Colonic mucosa (tissue), 4 donors: ENCODE results near the gene TENM3. TPM values are rescaled to one million over a fixed set of nuclear protein-coding genes. Genes with fewer than 3 reads are reported as not detected.

Experiments used
- DNase-seq: peaks from one replicate; pipeline ENCODE4 v3.0.0-alpha.2; 2020
- H3K27ac ChIP-seq: fragments of 200-600 bp; one replicate; pipeline ENCODE4 v1.8.0; 2021
- H3K27me3 ChIP-seq: fragments of 200-600 bp; one replicate; pipeline ENCODE4 v1.8.0; 2021
- H3K36me3 ChIP-seq: fragments of 200-600 bp; one replicate; pipeline ENCODE4 v1.8.0; 2021
- H3K4me1 ChIP-seq: fragments of 200-600 bp; one replicate; pipeline ENCODE4 v1.8.0; 2021; ENCODE audit warnings: mild to moderate bottlenecking
- H3K4me3 ChIP-seq: fragments of 200-600 bp; one replicate; pipeline ENCODE4 v1.8.0; 2021
- H3K9ac ChIP-seq, 2 donors: one replicate each; pipeline ENCODE4 v1.7.0; 2013; ENCODE audit warnings: control low read depth in 2 of 2, low read depth in 2 of 2, low read length in 2 of 2
- H3K9me3 ChIP-seq: fragments of 200-600 bp; one replicate; pipeline ENCODE4 v1.8.0; 2021
- CTCF ChIP-seq: fragments of 200-600 bp; IDR thresholded peaks from one replicate; pipeline ENCODE4 v1.8.0; 2022; ENCODE audit warnings: antibody characterized with exemption, mild to moderate bottlenecking
- intact Hi-C: fragments of 100-400 bp; cut with DNase I; formaldehyde crosslinking; loops from one replicate; pipeline ENCODE4 v1.14.1; 2022
- total RNA-seq, 2 donors: library from RNA; stranded (reverse); fragmentation: NEBNext Ultra II Directional in 1 of 2; extraction: Animal tissue kit (Norgen Biotek cat#: 25700) in 1 of 2; gene quantifications; one replicate each; pipeline ENCODE4 v1.2.1, GENCODE V29; 2021
- donor health status: healthy.
- donor health status: DM: no; HTN: no; CAD: no.
- donor health status: DM: no; HTN: no; CAD: no.

TENM3 gene
- total RNA-seq, 2 donors from 2014 or later, result 0.32 to 1.6 TPM

- TF ChIP-seq CTCF, result no peak
- Histone ChIP-seq H3K4me3 (no peak overlapping the region), H3K9ac (no peak overlapping the region), H3K4me1 (no peaks in the 10 kb centered on the region), H3K27ac (no peak overlapping the region), H3K36me3 (no peaks in the 10 kb centered on the region), H3K27me3 (no peaks in the 10 kb centered on the region), H3K9me3 (no peaks in the 10 kb centered on the region)
- DNase-seq, result no peak
- intact Hi-C loops, result loop anchor here (10.0 kb wide), 1 partner anchor 465 kb away; no protein-coding TSS in a partner anchor
These were observed 556.5 kb downstream of the TENM3 start for GRCh38 chr4:182799515-182800215.

- Histone ChIP-seq H3K27me3 (no peaks in the 10 kb centered on the region), H3K4me1 (no peaks in the 10 kb centered on the region), H3K4me3 (no peak overlapping the region), H3K27ac (no peak overlapping the region), H3K9me3 (no peaks in the 10 kb centered on the region), H3K9ac (no peak overlapping the region), H3K36me3 (no peaks in the 10 kb centered on the region)
- intact Hi-C loops, result loop anchor here (10.0 kb wide), 1 partner anchor 465 kb away; no protein-coding TSS in a partner anchor
- no peak for DNase-seq
- TF ChIP-seq CTCF, result no peak
These were observed 557.0 kb downstream of the TENM3 start for GRCh38 chr4:182800216-182800515.

- no peak for DNase-seq
- intact Hi-C loops, result loop anchor here (10.0 kb wide), 1 partner anchor 463 kb away; no protein-coding TSS in a partner anchor
- no peak for TF ChIP-seq CTCF
- Histone ChIP-seq H3K4me1 (no peaks in the 10 kb centered on the region), H3K27ac (no peak overlapping the region), H3K4me3 (no peak overlapping the region), H3K27me3 (no peaks in the 10 kb centered on the region), H3K9me3 (no peaks in the 10 kb centered on the region), H3K9ac (no peak overlapping the region), H3K36me3 (no peaks in the 10 kb centered on the region)
These were observed 558.4 kb downstream of the TENM3 start for GRCh38 chr4:182801636-182802035.

- DNase-seq, result no peak
- Histone ChIP-seq H3K9me3 (no peaks in the 10 kb centered on the region), H3K4me3 (no peak overlapping the region), H3K9ac (no peak overlapping the region), H3K27ac (no peak overlapping the region), H3K36me3 (no peaks in the 10 kb centered on the region), H3K27me3 (no peaks in the 10 kb centered on the region), H3K4me1 (no peaks in the 10 kb centered on the region)
- intact Hi-C loops, result loop anchor here (10.0 kb wide), 1 partner anchor 462 kb away; no protein-coding TSS in a partner anchor
- TF ChIP-seq CTCF, result no peak
These were observed 559.4 kb downstream of the TENM3 start for GRCh38 chr4:182802621-182803020.

- no peak for DNase-seq
- intact Hi-C loops, result loop anchor here (10.0 kb wide), 1 partner anchor 462 kb away; no protein-coding TSS in a partner anchor
These were observed 560.0 kb downstream of the TENM3 start for GRCh38 chr4:182803235-182803634.

More at GRCh38 chr4:182803235-182803634, 560.0 kb downstream of the TENM3 start:
- no peak overlapping the region for H3K4me3 ChIP-seq
- no peaks in the 10 kb centered on the region for H3K4me1 ChIP-seq
- no peak overlapping the region for H3K27ac ChIP-seq
- H3K9me3 ChIP-seq, result no peaks in the 10 kb centered on the region
- no peaks in the 10 kb centered on the region for H3K27me3 ChIP-seq
- TF ChIP-seq CTCF, result no peak
- no peak overlapping the region for H3K9ac ChIP-seq
- no peaks in the 10 kb centered on the region for H3K36me3 ChIP-seq
